Measurements from ENCODE around the gene TUBB4B. TPM values are rescaled to one million over a fixed set of nuclear protein-coding genes. Genes with fewer than 3 reads are reported as not detected.

TUBB4B gene
- total and polyA plus RNA-seq, 2 of the 4 experiments (the other 2 are of a cell fraction): 237 to 529 TPM

DNA sequence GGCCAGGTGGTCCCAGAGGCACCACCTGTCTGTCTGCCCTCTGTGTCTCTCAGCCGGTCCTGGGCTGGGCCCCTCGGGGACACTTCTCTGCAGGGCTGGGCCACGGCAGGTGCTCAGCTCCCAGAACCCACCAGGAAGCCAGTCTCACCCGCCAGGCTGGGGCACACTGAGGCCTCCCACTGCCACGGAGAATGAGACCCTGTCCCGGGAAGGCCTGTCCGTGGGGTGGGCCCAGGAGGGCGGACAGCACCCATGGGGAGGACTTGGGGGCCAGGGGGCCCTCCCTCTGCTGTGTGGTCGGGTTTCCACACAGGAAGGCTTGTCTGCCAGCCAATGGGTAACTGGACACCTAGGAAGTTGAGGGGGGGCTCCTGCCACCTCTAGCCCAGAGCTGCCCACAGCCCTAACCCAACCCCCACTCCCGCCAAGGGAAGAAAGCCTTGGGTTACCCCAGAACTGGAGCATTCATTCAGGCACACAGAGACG lies 4.1 kb upstream of the TUBB4B start:
- H4K8ac ChIP-seq (ENCODE audit: low read depth in 2 of 2, low read length in 2 of 2): no peak overlapping the region
- peak overlapping the region; percentile 73; the same call in 1 of the 2 replicates for H2AK5ac ChIP-seq (ENCODE audit: low read depth, low read length)
- H4K5ac ChIP-seq (ENCODE audit: low read depth, low read length): no peak overlapping the region
- peaks cover 5% of the 10 kb centered on the region; the same call in 1 of the 2 replicates for H3K4me1 ChIP-seq (ENCODE audit: control insufficient read depth, insufficient read depth, low read length)
- H3K79me1 ChIP-seq (ENCODE audit: low read depth in 1 of 2, low read length in 2 of 2): peaks cover 8 to 30% of the 10 kb centered on the region in 2 experiments; a peak in 3 of 4 replicates
- WGBS, 2 experiments (ENCODE audit: extremely low coverage in 2 of 2, insufficient read length in 1 of 2): 56% methylated on average over 7 of the region's 11 CpGs; no CpG with 5 or more reads in 1 of the 2 experiments
- no peak overlapping the region for H3K14ac ChIP-seq (replicated peaks; ENCODE audit: low read depth, low read length)
- no peak overlapping the region for H3K27ac ChIP-seq (ENCODE audit: insufficient read depth, low read length)
- BruUV-seq (replicated peaks): no TSS peak
- TF ChIP-seq, protein P1, sequence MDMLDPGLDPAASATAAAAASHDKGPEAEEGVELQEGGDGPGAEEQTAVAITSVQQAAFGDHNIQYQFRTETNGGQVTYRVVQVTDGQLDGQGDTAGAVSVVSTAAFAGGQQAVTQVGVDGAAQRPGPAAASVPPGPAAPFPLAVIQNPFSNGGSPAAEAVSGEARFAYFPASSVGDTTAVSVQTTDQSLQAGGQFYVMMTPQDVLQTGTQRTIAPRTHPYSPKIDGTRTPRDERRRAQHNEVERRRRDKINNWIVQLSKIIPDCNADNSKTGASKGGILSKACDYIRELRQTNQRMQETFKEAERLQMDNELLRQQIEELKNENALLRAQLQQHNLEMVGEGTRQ (IDR thresholded peaks at IDR 0.05; ENCODE audit: low read depth, low read length): no peak
- TF ChIP-seq BHLHE40 (IDR thresholded peaks at IDR 0.05; ENCODE audit: low read depth, low read length) (no peak), FOS (IDR thresholded peaks at IDR 0.05; ENCODE audit: low read depth, low read length) (no peak), MXI1 (IDR thresholded peaks at IDR 0.05; ENCODE audit: borderline replicate concordance, low read depth, low read length) (no peak), MAZ (IDR thresholded peaks at IDR 0.05; ENCODE audit: borderline replicate concordance, low read depth, low read length) (no peak), SMC3 (IDR thresholded peaks at IDR 0.05; ENCODE audit: low read depth, low read length) (no peak), RCOR1 (IDR thresholded peaks at IDR 0.05; ENCODE audit: insufficient replicate concordance, low read length) (no peak), NFE2L2 (IDR thresholded peaks at IDR 0.05; ENCODE audit: low read depth, low read length) (no peak), POLR2A (IDR thresholded peaks at IDR 0.05; ENCODE audit: low read depth, low read length) (no peak)
- ATAC-seq (ENCODE audit: low read depth) (no peak), DNase-seq (no peak)
- H3K9me3 ChIP-seq (ENCODE audit: control insufficient read depth, insufficient read depth, low read length): no peaks in the 10 kb centered on the region
- no peak overlapping the region for H2BK20ac ChIP-seq (ENCODE audit: low read depth, low read length)
- POLR2A ChIA-PET (ENCODE audit: unreplicated experiment): interaction anchor here (0.6 kb wide), 1 partner anchor 24 kb away, joined by 3 read pairs; no protein-coding TSS in a partner anchor
- intact Hi-C loops (cut with micrococcal nuclease): no loop called here
- no peak overlapping the region for H3K9ac ChIP-seq (ENCODE audit: low read depth, low read length)
- H2AFZ ChIP-seq (replicated peaks; ENCODE audit: low read length, poor library complexity): peak overlapping the region; percentile 63
- H3K56ac ChIP-seq (ENCODE audit: extremely low read depth, insufficient read depth, low read length): no peak overlapping the region
- peaks cover 1% of the 10 kb centered on the region for H3K36me3 ChIP-seq (ENCODE audit: control insufficient read depth, insufficient read depth, low read length)
- H3K18ac ChIP-seq (ENCODE audit: low read depth, low read length): no peak overlapping the region
- H3K9me1 ChIP-seq (ENCODE audit: insufficient read depth, low read length): no peaks in the 10 kb centered on the region
- dilution Hi-C loops (cut with HindIII; ENCODE audit: low sequenced_read_pairs, unreplicated experiment): no loop called here
- in situ Hi-C loops (cut with MboI; ENCODE audit: low sequenced_read_pairs): no loop called here
- H3K23ac ChIP-seq (ENCODE audit: low read depth, low read length): no peak overlapping the region
- no peaks in the 10 kb centered on the region for H3K27me3 ChIP-seq (ENCODE audit: control insufficient read depth, insufficient read depth, low read length)
- no peak overlapping the region for H4K91ac ChIP-seq (ENCODE audit: insufficient read depth, low read depth, low read length)
- H3K4me3 ChIP-seq (ENCODE audit: insufficient read depth, low read depth, low read length): no peak overlapping the region
- peaks cover 11% of the 10 kb centered on the region for H4K20me1 ChIP-seq (ENCODE audit: insufficient read depth, low read length)
- no peak overlapping the region for H2BK120ac ChIP-seq (ENCODE audit: low read depth, low read length)
- no peak overlapping the region for H2BK5ac ChIP-seq (ENCODE audit: low read depth, low read length, poor library complexity, severe bottlenecking)
- H3K4me2 ChIP-seq (ENCODE audit: low read depth, low read length): no peak overlapping the region
- H2AK9ac ChIP-seq (replicated peaks; ENCODE audit: low read depth, low read length, poor library complexity): peak overlapping the region; percentile 89
- H2BK15ac ChIP-seq (ENCODE audit: low read depth, low read length): no peak overlapping the region
- CTCF ChIA-PET: interaction anchor here (0.6 to 1.0 kb wide), 7 partner anchors 10 to 154 kb away, joined by 3 to 6 read pairs (median 3); partner anchors contain the start of genes DPP7 and RNF224
- no peak overlapping the region for H3K4ac ChIP-seq (ENCODE audit: low read depth, low read length)

All from IMR-90 (cell line).